Fibroblast of skin of left quadriceps (primary cell): ENCODE data around the gene MYOZ1.

Source experiments
- DNase-seq, 2 experiments: peaks; one replicate each; pipeline ENCODE4 v3.0.0-alpha.2; 2013; ENCODE audit warnings: low read depth in 2 of 2

The MYOZ1 gene

GRCh38 chr10:73597346-73597745, 43.9 kb downstream of the MYOZ1 start:
- no peak for DNase-seq

- no peak for DNase-seq
Observed at GRCh38 chr10:73593812-73594211, 47.5 kb downstream of the MYOZ1 start.

GRCh38 chr10:73593110-73593509, 48.2 kb downstream of the MYOZ1 start:
- no peak for DNase-seq

GRCh38 chr10:73591935-73592699, 49.2 kb downstream of the MYOZ1 start:
- no peak for DNase-seq

- peak in 1 of 2 experiments; percentile 20 for DNase-seq
Observed at GRCh38 chr10:73590881-73591799, 50.1 kb downstream of the MYOZ1 start, which contains the start of gene USP54. Gene USP54 (minus strand): TSS chr10:73591342. CDS start chr10:73575658, 15,684 bp downstream.

GRCh38 chr10:73589563-73590126, 51.6 kb downstream of the MYOZ1 start:
- DNase-seq: no peak

GRCh38 chr10:73588656-73589055, 52.6 kb downstream of the MYOZ1 start:
- DNase-seq: no peak

- DNase-seq: peak; percentile 77 to 80
Observed at GRCh38 chr10:73586583-73586984, 54.7 kb downstream of the MYOZ1 start.

GRCh38 chr10:73585327-73585726, 55.9 kb downstream of the MYOZ1 start:
- no peak for DNase-seq

- no peak for DNase-seq
Observed at GRCh38 chr10:73584737-73585136, 56.5 kb downstream of the MYOZ1 start.

- DNase-seq: no peak
Observed at GRCh38 chr10:73581918-73582317, 59.4 kb downstream of the MYOZ1 start.
